HEK293T (cell line): ENCODE measurements around the gene OR2B6.

ENCODE experiments used
- CTCF ChIA-PET: fragments of 350-600 bp; formaldehyde crosslinking; extraction: SDS; loops from one replicate; lab custom pipeline; 2021; ENCODE audit warnings: antibody characterized with exemption, inconsistent platforms; lab: Yijun Ruan, JAX
- POLR2A ChIA-PET: fragments of 350-600 bp; formaldehyde crosslinking; extraction: SDS; loops from one replicate; lab custom pipeline; 2020; ENCODE audit warnings: antibody characterized with exemption, inconsistent platforms; lab: Yijun Ruan, JAX
- DNase-seq: peaks from one replicate; pipeline ENCODE4 v3.0.0; 2012; ENCODE audit warnings: mixed read lengths; ENCODE audit errors: extremely low spot score
- ARNT ChIP-seq: fragments of 450-650 bp; IDR thresholded peaks from 2 replicates; pipeline ENCODE4 v1.6.1; 2017; ENCODE audit warnings: mild to moderate bottlenecking
- BHLHE40 ChIP-seq: fragments of 450-650 bp; IDR thresholded peaks from 2 replicates; pipeline ENCODE4 v1.6.1; 2016; ENCODE audit warnings: mild to moderate bottlenecking, moderate library complexity, borderline replicate concordance
- CTBP1 ChIP-seq: fragments of 450-650 bp; IDR thresholded peaks from 2 replicates; pipeline ENCODE4 v1.6.1; 2016; ENCODE audit warnings: borderline replicate concordance
- ELF4 ChIP-seq: fragments of 450-650 bp; IDR thresholded peaks from 2 replicates; pipeline ENCODE4 v1.6.1; 2017; ENCODE audit warnings: antibody characterized with exemption
- FOXA1 ChIP-seq: fragments of 450-650 bp; IDR thresholded peaks from 2 replicates; pipeline ENCODE4 v1.6.1; 2016; ENCODE audit warnings: mild to moderate bottlenecking
- FOXK2 ChIP-seq: fragments of 450-650 bp; IDR thresholded peaks from 2 replicates; pipeline ENCODE4 v1.6.1; 2016; ENCODE audit warnings: mild to moderate bottlenecking
- FOXM1 ChIP-seq: fragments of 450-650 bp; IDR thresholded peaks from 2 replicates; pipeline ENCODE4 v1.6.1; 2017; ENCODE audit warnings: mild to moderate bottlenecking, borderline replicate concordance
- HDGF ChIP-seq: fragments of 450-650 bp; IDR thresholded peaks from 2 replicates; pipeline ENCODE4 v1.6.1; 2017; ENCODE audit warnings: antibody characterized with exemption, borderline replicate concordance
- L3MBTL2 ChIP-seq: fragments of 450-650 bp; conservative IDR thresholded peaks from 2 replicates; pipeline ENCODE4 v1.6.1; 2016; ENCODE audit warnings: mild to moderate bottlenecking
- LEF1 ChIP-seq: fragments of 450-650 bp; IDR thresholded peaks from 2 replicates; pipeline ENCODE4 v1.6.1; 2017; ENCODE audit warnings: mild to moderate bottlenecking, borderline replicate concordance
- NFRKB ChIP-seq: fragments of 450-650 bp; IDR thresholded peaks from 2 replicates; pipeline ENCODE4 v1.6.1; 2016; ENCODE audit warnings: mild to moderate bottlenecking, moderate library complexity
- PKNOX1 ChIP-seq: fragments of 450-650 bp; IDR thresholded peaks from 2 replicates; pipeline ENCODE4 v1.6.1; 2016
- SP1 ChIP-seq: fragments of 450-650 bp; IDR thresholded peaks from 2 replicates; pipeline ENCODE4 v1.6.1; 2017
- SUZ12 ChIP-seq: fragments of 450-650 bp; IDR thresholded peaks from 2 replicates; pipeline ENCODE4 v1.6.1; 2016; ENCODE audit warnings: mild to moderate bottlenecking
- TARDBP ChIP-seq: fragments of 450-650 bp; IDR thresholded peaks from 2 replicates; pipeline ENCODE4 v1.6.1; 2016
- ZNF384 ChIP-seq: fragments of 450-650 bp; IDR thresholded peaks from 2 replicates; pipeline ENCODE4 v1.6.1; 2016

OR2B6 gene

GRCh38 chr6:28003661-28004060 lies 46.6 kb downstream of the OR2B6 start:
- no peak for TF ChIP-seq ARNT
- TF ChIP-seq ZNF384: no peak
- no peak for TF ChIP-seq LEF1
- no peak for TF ChIP-seq TARDBP
- TF ChIP-seq CTBP1: no peak
- TF ChIP-seq FOXK2: no peak
- TF ChIP-seq PKNOX1: no peak
- no peak for TF ChIP-seq SUZ12
- no peak for TF ChIP-seq NFRKB
- no peak for TF ChIP-seq HDGF
- no peak for TF ChIP-seq SP1
- TF ChIP-seq L3MBTL2: no peak
- no peak for TF ChIP-seq BHLHE40
- no peak for TF ChIP-seq FOXM1
- no peak for TF ChIP-seq ELF4
- TF ChIP-seq FOXA1: no peak
- ChIA-PET POLR2A (no interaction called here), CTCF (no interaction called here)
- DNase-seq: no peak

- ChIA-PET CTCF (no interaction called here), POLR2A (no interaction called here)
- TF ChIP-seq SUZ12 (no peak), BHLHE40 (no peak), FOXM1 (no peak)
- DNase-seq: no peak
These were observed 47.5 kb downstream of the OR2B6 start for GRCh38 chr6:28004350-28005151.

- DNase-seq: no peak
- POLR2A ChIA-PET: no interaction called here
- CTCF ChIA-PET: no interaction called here
- TF ChIP-seq FOXA1 (no peak), L3MBTL2 (no peak), NFRKB (no peak), ARNT (no peak), BHLHE40 (no peak)
These were observed 48.3 kb downstream of the OR2B6 start for GRCh38 chr6:28005152-28005890.

GRCh38 chr6:28005975-28006374 lies 48.9 kb downstream of the OR2B6 start:
- CTCF ChIA-PET: no interaction called here
- POLR2A ChIA-PET: no interaction called here
- DNase-seq: no peak
- TF ChIP-seq LEF1 (no peak), BHLHE40 (no peak)
